Ishikawa (cell line): Measurements from ENCODE around the gene ADARB1.

Experiments used
- EP300 ChIP-seq: IDR thresholded peaks from 2 replicates; pipeline ENCODE4 v1.6.1; 2012; ENCODE audit warnings: borderline replicate concordance
- FOXM1 ChIP-seq: IDR thresholded peaks from 2 replicates; pipeline ENCODE4 v1.6.1; 2012; ENCODE audit warnings: low read depth, borderline replicate concordance

DNA sequence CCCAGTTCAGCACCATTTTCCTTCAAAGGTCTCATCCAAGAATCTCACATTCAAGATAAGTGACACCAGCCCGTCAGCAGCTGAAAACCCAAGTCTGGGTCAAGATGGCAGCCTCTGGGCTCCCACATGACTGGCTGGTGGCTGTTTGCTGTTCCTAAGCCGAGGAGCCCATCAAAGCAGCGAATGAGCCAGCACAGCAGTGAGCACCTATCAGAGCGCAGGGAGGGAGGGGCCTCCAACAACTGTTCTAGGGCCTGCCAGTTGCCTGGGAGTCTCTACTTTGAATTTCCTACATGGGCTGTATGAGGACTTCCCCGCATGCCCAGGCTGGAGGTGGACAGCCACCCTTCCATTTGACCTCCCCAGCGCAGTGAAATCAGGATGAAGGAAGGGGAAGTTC is 102.7 kb downstream of the ADARB1 start:
- TF ChIP-seq FOXM1, result no peak
- TF ChIP-seq EP300, result no peak
